Measurements from ENCODE around the gene DMD.

DNA sequence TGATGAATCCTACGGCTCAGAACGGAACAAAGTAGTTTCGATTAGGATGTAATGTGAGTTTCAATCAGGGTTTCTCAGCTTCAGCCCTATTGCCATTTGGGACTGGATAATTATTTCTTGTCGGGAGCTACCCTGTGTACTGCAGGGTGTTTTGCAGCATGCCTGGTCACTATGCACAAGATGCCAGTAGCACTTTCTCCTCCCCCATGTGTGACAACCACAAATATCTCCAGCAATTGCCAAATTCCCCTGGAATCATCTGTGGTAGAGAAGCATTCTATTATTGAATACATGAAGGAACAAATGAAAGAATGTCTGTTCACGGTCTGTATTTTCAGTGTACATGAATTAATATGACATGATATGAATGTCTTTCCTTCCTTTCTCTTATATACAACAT is 1356.6 kb downstream of the DMD start:
- TF ChIP-seq EZH2 (IDR thresholded peaks at IDR 0.05; ENCODE audit: insufficient read depth, poor library complexity, severe bottlenecking) (no peak), EZH2phosphoT487 (IDR thresholded peaks at IDR 0.05; ENCODE audit: insufficient read depth, low read depth) (no peak)

Measured in GM23248 (cell line).